ENCODE measurements around the gene CRYL1. TPM values are rescaled to one million over a fixed set of nuclear protein-coding genes. Genes with fewer than 3 reads are reported as not detected.

CRYL1 gene
- total and polyA plus RNA-seq, 2 of the 4 experiments (the other 2 are of a cell fraction) = 11.7 to 16.4 TPM

DNA sequence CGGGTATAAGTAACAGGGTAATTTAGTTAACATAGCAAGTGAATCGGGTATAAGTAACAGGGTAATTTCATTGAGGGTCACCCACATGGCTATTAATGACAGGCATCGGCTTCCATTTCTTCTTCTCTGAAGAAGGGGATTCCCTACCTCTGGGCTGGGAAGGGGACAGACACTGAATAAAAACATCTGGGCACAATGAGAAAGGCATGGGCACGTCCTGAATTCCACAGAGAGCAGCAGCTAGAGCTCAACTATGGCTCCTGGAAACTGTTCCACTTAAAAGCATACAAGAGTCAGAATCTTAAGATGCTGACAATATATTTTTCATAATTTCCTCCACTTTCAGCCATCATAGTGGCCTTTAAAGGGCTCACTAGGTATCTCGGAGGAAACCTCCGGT, 51.8 kb downstream of the CRYL1 start:
- ATAC-seq (ENCODE audit: low read depth) (no peak), DNase-seq (no peak)
- Histone ChIP-seq H4K20me1 (ENCODE audit: insufficient read depth, low read length) (no peaks in the 10 kb centered on the region), H2AK9ac (replicated peaks; ENCODE audit: low read depth, low read length, poor library complexity) (no peak overlapping the region), H2AFZ (replicated peaks; ENCODE audit: low read length, poor library complexity) (no peak overlapping the region), H3K9ac (ENCODE audit: low read depth, low read length) (no peak overlapping the region), H3K14ac (replicated peaks; ENCODE audit: low read depth, low read length) (no peak overlapping the region), H2AK5ac (ENCODE audit: low read depth, low read length) (peak overlapping the region; percentile 27; the same call in 1 of the 2 replicates), H4K8ac (ENCODE audit: low read depth in 2 of 2, low read length in 2 of 2) (no peak overlapping the region), H2BK15ac (ENCODE audit: low read depth, low read length) (no peak overlapping the region), H2BK120ac (ENCODE audit: low read depth, low read length) (no peak overlapping the region; the same call in 1 of the 2 replicates), H3K9me3 (ENCODE audit: control insufficient read depth, insufficient read depth, low read length) (no peaks in the 10 kb centered on the region), H3K27ac (ENCODE audit: insufficient read depth, low read length) (no peak overlapping the region), H3K4me2 (ENCODE audit: low read depth, low read length) (no peak overlapping the region), H3K4me1 (ENCODE audit: control insufficient read depth, insufficient read depth, low read length) (peaks cover 2% of the 10 kb centered on the region; the same call in 1 of the 2 replicates), H4K91ac (ENCODE audit: insufficient read depth, low read depth, low read length) (no peak overlapping the region), H3K27me3 (ENCODE audit: control insufficient read depth, insufficient read depth, low read length) (no peaks in the 10 kb centered on the region), H4K5ac (ENCODE audit: low read depth, low read length) (no peak overlapping the region), H3K18ac (ENCODE audit: low read depth, low read length) (no peak overlapping the region), H3K4me3 (ENCODE audit: insufficient read depth, low read depth, low read length) (no peak overlapping the region), H3K36me3 (ENCODE audit: control insufficient read depth, insufficient read depth, low read length) (no peaks in the 10 kb centered on the region), H2BK20ac (ENCODE audit: low read depth, low read length) (no peak overlapping the region), H3K9me1 (ENCODE audit: insufficient read depth, low read length) (no peaks in the 10 kb centered on the region), H3K56ac (ENCODE audit: extremely low read depth, insufficient read depth, low read length) (no peak overlapping the region), H3K4ac (ENCODE audit: low read depth, low read length) (no peak overlapping the region), H3K79me1 (ENCODE audit: low read depth in 1 of 2, low read length in 2 of 2) (no peaks in the 10 kb centered on the region), H2BK5ac (ENCODE audit: low read depth, low read length, poor library complexity, severe bottlenecking) (no peak overlapping the region), H3K23ac (ENCODE audit: low read depth, low read length) (no peak overlapping the region)
- BruUV-seq (replicated peaks) = no TSS peak
- no peak for TF ChIP-seq NFE2L2 (IDR thresholded peaks at IDR 0.05; ENCODE audit: low read depth, low read length)
- no peak for TF ChIP-seq MAZ (IDR thresholded peaks at IDR 0.05; ENCODE audit: borderline replicate concordance, low read depth, low read length)
- TF ChIP-seq RFX5 (IDR thresholded peaks at IDR 0.05; ENCODE audit: low read depth, low read length) = no peak
- no peak for TF ChIP-seq MAFK (IDR thresholded peaks at IDR 0.05; ENCODE audit: low read depth, low read length)
- CTCF ChIA-PET = interaction anchor here (1.4 to 1.7 kb wide), 2 partner anchors 276 to 279 kb away, joined by 4 to 5 read pairs; no protein-coding TSS in a partner anchor
- intact Hi-C loops (cut with micrococcal nuclease) = no loop called here
- in situ Hi-C loops (cut with MboI; ENCODE audit: low sequenced_read_pairs) = no loop called here
- POLR2A ChIA-PET (ENCODE audit: unreplicated experiment) = no interaction called here
- dilution Hi-C loops (cut with HindIII; ENCODE audit: low sequenced_read_pairs, unreplicated experiment) = no loop called here
- WGBS, 2 experiments (ENCODE audit: extremely low coverage in 2 of 2, insufficient read length in 1 of 2) = 94% methylated on average over 3 of the region's 6 CpGs; no CpG with 5 or more reads in 1 of the 2 experiments
